HG03442 (cell line): ENCODE results near the gene EBLN2.
A peak's percentile ranks its signal among the peaks of the same experiment; 100 is the strongest.
"Not testable (repeated sequence)": the region's sequence is repeated elsewhere in the genome, so short reads cannot be mapped to it uniquely, and the experiment has no call there.

Source experiments
- ATAC-seq: cut with Tn5 transposase; IDR thresholded peaks from one replicate; pipeline ENCODE4 v1.9.1; 2021; ENCODE audit warnings: mild to moderate bottlenecking, moderate library complexity; ENCODE audit not compliant: unreplicated experiment

EBLN2 gene

GRCh38 chr3:73056845-73057150, 4.7 kb upstream of the EBLN2 start:
- ATAC-seq, result no peak

- no peak for ATAC-seq
These were observed 1.1 kb upstream of the EBLN2 start for GRCh38 chr3:73060302-73060723.

- not testable (repeated sequence) for ATAC-seq
These were observed 4.8 kb downstream of the EBLN2 start for GRCh38 chr3:73066243-73066642.

- ATAC-seq, result no peak
These were observed 7.0 kb downstream of the EBLN2 start for GRCh38 chr3:73068419-73068818.

GRCh38 chr3:73069187-73069586, 7.7 kb downstream of the EBLN2 start:
- no peak for ATAC-seq

GRCh38 chr3:73069775-73070444, 8.5 kb downstream of the EBLN2 start:
- no peak for ATAC-seq

- ATAC-seq, result no peak
These were observed 9.5 kb downstream of the EBLN2 start for GRCh38 chr3:73070675-73071575.

- no peak for ATAC-seq
These were observed 10.5 kb downstream of the EBLN2 start for GRCh38 chr3:73071952-73072351.

GRCh38 chr3:73072634-73073033, 11.2 kb downstream of the EBLN2 start:
- no peak for ATAC-seq

GRCh38 chr3:73073091-73073707, 11.7 kb downstream of the EBLN2 start:
- ATAC-seq, result no peak

- ATAC-seq, result no peak
These were observed 13.3 kb downstream of the EBLN2 start for GRCh38 chr3:73074781-73075180.

- peak; percentile 75 for ATAC-seq
These were observed 18.9 kb downstream of the EBLN2 start for GRCh38 chr3:73080216-73080966.

- no peak for ATAC-seq
These were observed 19.7 kb downstream of the EBLN2 start for GRCh38 chr3:73081140-73081539.

GRCh38 chr3:73084170-73084569, 22.7 kb downstream of the EBLN2 start:
- no peak for ATAC-seq

- ATAC-seq, result no peak
These were observed 24.6 kb downstream of the EBLN2 start for GRCh38 chr3:73086071-73086494.

- peak; percentile 69 for ATAC-seq
These were observed 32.7 kb downstream of the EBLN2 start for GRCh38 chr3:73094129-73094528.

GRCh38 chr3:73094951-73095350, 33.5 kb downstream of the EBLN2 start:
- no peak for ATAC-seq

- no peak for ATAC-seq
These were observed 34.7 kb downstream of the EBLN2 start for GRCh38 chr3:73096169-73096568.

GRCh38 chr3:73098026-73098425, 36.6 kb downstream of the EBLN2 start:
- no peak for ATAC-seq

- ATAC-seq, result no peak
These were observed 37.4 kb downstream of the EBLN2 start for GRCh38 chr3:73098873-73099272.
